Endodermal cell (in vitro differentiated cells): ENCODE data around the gene CHN2. TPM values are rescaled to one million over a fixed set of nuclear protein-coding genes. Genes with fewer than 3 reads are reported as not detected.

Experiments used
- DNase-seq: peaks from one replicate; pipeline ENCODE4 v3.0.0-alpha.2; 2017
- H3K27ac ChIP-seq: 2 replicates; pipeline ENCODE4 v1.5.1; 2013; ENCODE audit warnings: mild to moderate bottlenecking, low read depth, low read length, moderate library complexity
- H3K27me3 ChIP-seq: 2 replicates; pipeline ENCODE4 v1.6.1; 2013; ENCODE audit warnings: mild to moderate bottlenecking, low read length, moderate library complexity; ENCODE audit not compliant: insufficient read depth, control insufficient read depth, poor library complexity, severe bottlenecking
- H3K36me3 ChIP-seq: 2 replicates; pipeline ENCODE4 v1.7.0; 2013; ENCODE audit warnings: mild to moderate bottlenecking, low read length, moderate library complexity; ENCODE audit not compliant: control insufficient read depth, insufficient read depth
- H3K4me1 ChIP-seq: one replicate; pipeline ENCODE4 v1.7.0; 2013; ENCODE audit warnings: low read length; ENCODE audit not compliant: control insufficient read depth, insufficient read depth
- H3K4me3 ChIP-seq: 2 replicates; pipeline ENCODE4 v1.5.1; 2013; ENCODE audit warnings: mild to moderate bottlenecking, low read length, moderate library complexity
- H3K9ac ChIP-seq: 2 replicates; pipeline ENCODE4 v1.6.1; 2013; ENCODE audit warnings: mild to moderate bottlenecking, low read length, moderate library complexity; ENCODE audit not compliant: poor library complexity, severe bottlenecking; ENCODE audit errors: extremely low read depth
- H3K9me3 ChIP-seq: 2 replicates; pipeline ENCODE4 v1.6.1; 2013; ENCODE audit warnings: mild to moderate bottlenecking, low read length, moderate library complexity; ENCODE audit not compliant: control insufficient read depth
- H3K27ac Mint-ChIP-seq: 2 replicates; pipeline ENCODE4 v1.8.0; 2020; ENCODE audit warnings: mixed read lengths
- H3K27me3 Mint-ChIP-seq: 2 replicates; pipeline ENCODE4 v1.8.0; 2021; ENCODE audit warnings: mild to moderate bottlenecking, mixed read lengths; ENCODE audit not compliant: insufficient read depth
- H3K36me3 Mint-ChIP-seq: 2 replicates; pipeline ENCODE4 v1.8.0; 2020; ENCODE audit warnings: low read depth, mixed read lengths
- H3K4me1 Mint-ChIP-seq: 2 replicates; pipeline ENCODE4 v1.8.0; 2020; ENCODE audit warnings: mixed read lengths
- H3K4me3 Mint-ChIP-seq: 2 replicates; pipeline ENCODE4 v1.8.0; 2020; ENCODE audit warnings: mild to moderate bottlenecking, moderate library complexity, mixed read lengths
- H3K9me3 Mint-ChIP-seq: 2 replicates; pipeline ENCODE4 v1.8.0; 2020; ENCODE audit warnings: mild to moderate bottlenecking, mixed read lengths
- WGBS, 2 experiments: methylation state at CpG; one replicate each; pipeline versions ENCODE4 v1.1.5 to v1.1.7; 2013; ENCODE audit warnings: missing lambda C conversion rate in 2 of 2, mixed read lengths in 1 of 2; ENCODE audit not compliant: insufficient coverage in 1 of 2, insufficient read length in 1 of 2; 5-methylcytosine and 5-hydroxymethylcytosine counted together
- total RNA-seq, 2 donors: library from RNA; stranded (reverse); fragmentation: NEBNext Ultra II Directional in 1 of 2; extraction: Animal tissue kit (Norgen Biotek cat#: 25700) in 1 of 2; gene quantifications; 2 replicates in 1 of 2; 3 replicates in 1 of 2; pipeline ENCODE4 v1.2.1, GENCODE V29; 2021
- TF ChIP-seq, protein P1 (sequence below): fragments of 200-600 bp; sonication (generic); conservative IDR thresholded peaks from 2 replicates; pipeline ENCODE4 v1.5.0; 2021; ENCODE audit warnings: antibody characterized with exemption, mild to moderate bottlenecking

The CHN2 gene
- total RNA-seq, 2 donors from 2014 or later, result 14.0 to 14.1 TPM

GRCh38 chr7:29350351-29350750 lies 155.8 kb downstream of the CHN2 start:
- H3K36me3 ChIP-seq, result no peaks in the 10 kb centered on the region
- H3K9ac ChIP-seq, result no peak overlapping the region
- Mint-ChIP-seq H3K27me3 (peaks cover 17% of the 10 kb centered on the region), H3K36me3 (peaks cover under 1% of the 10 kb centered on the region), H3K4me1 (peaks cover 3% of the 10 kb centered on the region), H3K9me3 (no peaks in the 10 kb centered on the region), H3K4me3 (no peak overlapping the region), H3K27ac (no peak overlapping the region)
- H3K27ac ChIP-seq, result peak overlapping the region; percentile 50
- TF ChIP-seq, protein P1, sequence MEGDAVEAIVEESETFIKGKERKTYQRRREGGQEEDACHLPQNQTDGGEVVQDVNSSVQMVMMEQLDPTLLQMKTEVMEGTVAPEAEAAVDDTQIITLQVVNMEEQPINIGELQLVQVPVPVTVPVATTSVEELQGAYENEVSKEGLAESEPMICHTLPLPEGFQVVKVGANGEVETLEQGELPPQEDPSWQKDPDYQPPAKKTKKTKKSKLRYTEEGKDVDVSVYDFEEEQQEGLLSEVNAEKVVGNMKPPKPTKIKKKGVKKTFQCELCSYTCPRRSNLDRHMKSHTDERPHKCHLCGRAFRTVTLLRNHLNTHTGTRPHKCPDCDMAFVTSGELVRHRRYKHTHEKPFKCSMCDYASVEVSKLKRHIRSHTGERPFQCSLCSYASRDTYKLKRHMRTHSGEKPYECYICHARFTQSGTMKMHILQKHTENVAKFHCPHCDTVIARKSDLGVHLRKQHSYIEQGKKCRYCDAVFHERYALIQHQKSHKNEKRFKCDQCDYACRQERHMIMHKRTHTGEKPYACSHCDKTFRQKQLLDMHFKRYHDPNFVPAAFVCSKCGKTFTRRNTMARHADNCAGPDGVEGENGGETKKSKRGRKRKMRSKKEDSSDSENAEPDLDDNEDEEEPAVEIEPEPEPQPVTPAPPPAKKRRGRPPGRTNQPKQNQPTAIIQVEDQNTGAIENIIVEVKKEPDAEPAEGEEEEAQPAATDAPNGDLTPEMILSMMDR, result no peak
- no peaks in the 10 kb centered on the region for H3K27me3 ChIP-seq
- H3K4me3 ChIP-seq, result no peak overlapping the region
- WGBS, 2 experiments, result 76 to 94% methylated on average over 2 to 3 of the region's 3 CpGs
- no peaks in the 10 kb centered on the region for H3K9me3 ChIP-seq
- no peaks in the 10 kb centered on the region for H3K4me1 ChIP-seq
- DNase-seq, result no peak

- TF ChIP-seq, protein P1, result no peak
- peak; percentile 4 for DNase-seq
- H3K4me1 Mint-ChIP-seq, result peaks cover 3% of the 10 kb centered on the region
Observed at GRCh38 chr7:29352041-29352440, 157.5 kb downstream of the CHN2 start.

DNA sequence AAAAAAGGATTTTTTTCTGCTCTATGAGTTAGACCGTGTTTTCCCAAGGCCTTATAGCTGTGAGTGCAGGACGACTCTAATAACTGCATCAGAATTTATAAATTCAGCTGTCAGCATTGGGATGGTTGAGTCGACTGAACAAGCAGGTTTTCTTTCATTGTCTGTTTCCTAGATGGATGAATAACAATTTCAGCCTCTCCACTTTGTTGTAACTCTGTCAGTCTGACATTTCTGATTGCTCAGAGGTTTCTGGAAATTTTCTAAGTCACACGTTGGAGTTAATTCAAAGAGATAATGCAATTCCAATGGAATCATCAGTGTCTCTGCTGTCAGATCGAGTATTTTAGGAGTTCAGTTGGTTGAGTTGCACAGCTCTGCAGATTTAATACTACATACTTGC lies 159.2 kb downstream of the CHN2 start:
- Mint-ChIP-seq H3K4me3 (no peak overlapping the region), H3K36me3 (peaks cover 2% of the 10 kb centered on the region), H3K9me3 (no peaks in the 10 kb centered on the region), H3K4me1 (no peaks in the 10 kb centered on the region), H3K27ac (no peak overlapping the region), H3K27me3 (peaks cover 22% of the 10 kb centered on the region)
- 84 to 93% methylated on average over 5 of the region's 5 CpGs for WGBS, 2 experiments
- Histone ChIP-seq H3K9ac (no peak overlapping the region), H3K4me3 (no peak overlapping the region), H3K36me3 (no peaks in the 10 kb centered on the region), H3K9me3 (no peaks in the 10 kb centered on the region), H3K27me3 (no peaks in the 10 kb centered on the region), H3K27ac (no peak overlapping the region), H3K4me1 (no peaks in the 10 kb centered on the region)
- TF ChIP-seq, protein P1, result no peak
- DNase-seq, result peak; percentile 1

More at GRCh38 chr7:29352041-29352440, 157.5 kb downstream of the CHN2 start:
- H3K27me3 ChIP-seq, result no peaks in the 10 kb centered on the region
- no peak overlapping the region for H3K4me3 ChIP-seq
- Mint-ChIP-seq H3K27ac (no peak overlapping the region), H3K36me3 (peaks cover 2% of the 10 kb centered on the region), H3K4me3 (no peak overlapping the region), H3K9me3 (no peaks in the 10 kb centered on the region), H3K27me3 (peaks cover 18% of the 10 kb centered on the region)
- H3K36me3 ChIP-seq, result no peaks in the 10 kb centered on the region
- no peaks in the 10 kb centered on the region for H3K9me3 ChIP-seq
- 89 to 100% methylated on average over 4 of the region's 4 CpGs for WGBS, 2 experiments
- H3K27ac ChIP-seq, result no peak overlapping the region
- H3K9ac ChIP-seq, result no peak overlapping the region
- H3K4me1 ChIP-seq, result no peaks in the 10 kb centered on the region
